Kidney (tissue), 14 donors: ENCODE data around the gene HSPG2. TPM values are rescaled to one million over a fixed set of nuclear protein-coding genes. Genes with fewer than 3 reads are reported as not detected.

Source experiments
- DNase-seq, 5 donors: peaks; one replicate each; pipeline ENCODE4 v3.0.0-alpha.2; 2013 to 2020
- FAIRE-seq: peaks from 2 replicates; lab custom pipeline; 2012; peaks lifted over from hg19 to GRCh38; lab: Jason Lieb, UNC
- H3K27ac ChIP-seq, 2 donors: one replicate each; pipeline ENCODE4 v1.7.0; 2013; ENCODE audit warnings: low read depth in 2 of 2, low read length in 2 of 2, inconsistent platforms in 1 of 2
- H3K27me3 ChIP-seq: one replicate; pipeline ENCODE4 v1.7.1; 2013; ENCODE audit warnings: low read length, inconsistent platforms; ENCODE audit not compliant: control insufficient read depth, insufficient read depth
- H3K36me3 ChIP-seq, 3 donors: one replicate each; pipeline versions ENCODE4 v1.7.0 to v1.7.1; 2013; ENCODE audit warnings: low read length in 3 of 3, control low read depth in 1 of 3, inconsistent platforms in 1 of 3; ENCODE audit not compliant: insufficient read depth in 3 of 3, control insufficient read depth in 2 of 3
- H3K4me1 ChIP-seq, 3 donors: one replicate each; pipeline versions ENCODE4 v1.7.0 to v1.7.1; 2013; ENCODE audit warnings: low read length in 3 of 3, inconsistent platforms in 1 of 3, low read depth in 1 of 3; ENCODE audit not compliant: control insufficient read depth in 2 of 3, insufficient read depth in 2 of 3
- H3K4me3 ChIP-seq, 3 donors: one replicate each; pipeline versions ENCODE4 v1.7.0 to v1.8.1; 2013; ENCODE audit warnings: low read length in 3 of 3, control low read depth in 1 of 3, inconsistent platforms in 1 of 3
- H3K9ac ChIP-seq, 3 donors: one replicate each; pipeline versions ENCODE4 v1.7.0 to v1.7.1; 2013; ENCODE audit warnings: low read length in 3 of 3, control low read depth in 1 of 3, inconsistent platforms in 1 of 3
- H3K9me3 ChIP-seq, 3 donors: one replicate each; pipeline versions ENCODE4 v1.7.0 to v1.7.1; 2013; ENCODE audit warnings: low read length in 3 of 3, control low read depth in 1 of 3, inconsistent platforms in 1 of 3; ENCODE audit not compliant: control insufficient read depth in 2 of 3, insufficient read depth in 1 of 3
- CTCF ChIP-seq: IDR thresholded peaks from 3 replicates; pipeline ENCODE4 v1.5.1; 2012; ENCODE audit warnings: mild to moderate bottlenecking, moderate library complexity, borderline replicate concordance; ENCODE audit not compliant: insufficient read depth; ENCODE audit errors: extremely low read depth
- intact Hi-C: fragments of 100-400 bp; cut with DNase I; formaldehyde crosslinking; loops from one replicate; pipeline ENCODE4 v1.11.1; 2022
- polyA plus RNA-seq: library from polyadenylated mRNA; stranded (reverse); fragments of 350-450 nt; fragmentation: Illumina TruSeq; extraction: RNeasy Lipid Tissue Mini Kit (QIAGEN cat#74804); gene quantifications from one replicate; pipeline ENCODE4 v1.2.3, GENCODE V29; 2014; ENCODE audit warnings: low read depth, low replicate concordance; ENCODE audit not compliant: insufficient read depth
- total RNA-seq: library from RNA; stranded (reverse); fragmentation: NEBNext Ultra II Directional; extraction: Animal tissue kit (Norgen Biotek cat#: 25700); gene quantifications from one replicate; pipeline ENCODE4 v1.2.1, GENCODE V29; 2021
- donor health status: control.
- donor health status: control.
- donor health status: control.
- donor health status: control.
- donor health status: control.
- donor health status: DM: yes; HTN: yes; CAD: no.
- donor health status: Normal renal cell carcinoma (clear cell type).

HSPG2 gene
- total and polyA plus RNA-seq, 2 donors from 2014 or later = 60.4 to 510 TPM

DNA sequence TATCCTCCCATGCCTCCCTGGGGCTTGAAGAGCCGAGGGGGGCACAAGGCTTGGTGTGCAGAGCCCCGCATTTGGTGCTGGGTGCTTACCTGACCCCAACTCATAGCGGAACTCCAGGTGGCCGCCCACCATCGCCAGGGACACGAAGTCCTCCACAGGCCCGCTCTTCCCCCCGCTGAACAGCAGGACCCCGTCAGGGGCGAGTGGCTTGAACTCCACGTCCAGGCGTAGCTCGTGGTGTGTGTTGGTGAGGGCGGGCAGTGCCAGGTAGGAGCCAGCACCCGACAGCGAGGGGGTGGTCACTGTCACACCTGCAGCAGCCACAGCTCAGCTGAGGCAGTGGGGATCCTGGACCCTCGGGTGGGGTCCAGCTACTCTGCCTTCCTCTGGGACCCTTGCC, 107.8 kb downstream of the HSPG2 start:
- H3K9me3 ChIP-seq = peaks cover 0 to 5% (median 0%) of the 10 kb centered on the region in 3 donors
- H3K27me3 ChIP-seq = no peaks in the 10 kb centered on the region
- no peak overlapping the region for H3K27ac ChIP-seq
- H3K4me3 ChIP-seq = no peak overlapping the region
- peak in 1 of 5 donors; percentile 60 for DNase-seq
- H3K36me3 ChIP-seq = peaks cover 8 to 22% (median 15%) of the 10 kb centered on the region in 3 donors
- no peak for FAIRE-seq
- H3K9ac ChIP-seq = no peak overlapping the region
- TF ChIP-seq CTCF = no peak
- intact Hi-C loops = no loop called here
- H3K4me1 ChIP-seq = no peaks in the 10 kb centered on the region

GRCh38 chr1:21828506-21829210, 108.5 kb downstream of the HSPG2 start:
- Histone ChIP-seq H3K27ac (no peak overlapping the region), H3K9ac (no peak overlapping the region), H3K27me3 (no peaks in the 10 kb centered on the region), H3K4me1 (no peaks in the 10 kb centered on the region), H3K9me3 (no peaks in the 10 kb centered on the region), H3K4me3 (no peak overlapping the region), H3K36me3 (peaks cover 2 to 19% (median 11%) of the 10 kb centered on the region in 3 donors)
- no peak for TF ChIP-seq CTCF
- DNase-seq = peak in 1 of 5 donors; percentile 69
- FAIRE-seq = no peak
- intact Hi-C loops = no loop called here

DNA sequence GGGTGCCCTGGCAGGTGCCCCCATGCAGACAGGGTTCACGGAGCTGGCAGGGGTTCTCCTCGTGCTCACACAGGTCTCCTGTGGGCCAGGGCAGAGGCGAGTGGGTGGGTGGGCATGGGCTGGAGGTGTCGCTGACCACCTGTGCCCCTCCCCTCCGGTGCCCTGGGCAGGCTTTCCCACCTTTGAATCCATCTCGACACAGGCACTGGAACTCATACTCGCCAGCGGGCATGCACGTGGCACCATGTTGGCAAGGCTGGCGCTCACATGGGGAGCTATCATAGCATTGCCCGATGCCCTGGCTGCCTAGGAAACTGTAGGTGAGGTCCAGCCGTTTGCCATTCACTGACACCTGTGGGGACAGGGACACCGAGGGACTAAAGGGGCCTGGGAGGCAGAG, 109.0 kb downstream of the HSPG2 start:
- FAIRE-seq (no peak), DNase-seq (no peak)
- no peak overlapping the region for H3K9ac ChIP-seq
- no peak for TF ChIP-seq CTCF
- intact Hi-C loops = no loop called here
- H3K4me1 ChIP-seq = no peaks in the 10 kb centered on the region
- H3K27me3 ChIP-seq = no peaks in the 10 kb centered on the region
- no peak overlapping the region for H3K27ac ChIP-seq
- no peaks in the 10 kb centered on the region for H3K9me3 ChIP-seq
- H3K4me3 ChIP-seq = no peak overlapping the region
- H3K36me3 ChIP-seq = peaks cover 0 to 18% (median 11%) of the 10 kb centered on the region in 3 donors
